GM21381 (cell line): ENCODE results near the gene LMAN2.
"Not testable (repeated sequence)": the region's sequence is repeated elsewhere in the genome, so short reads cannot be mapped to it uniquely, and the experiment has no call there.

Experiments used
- ATAC-seq: cut with Tn5 transposase; IDR thresholded peaks from one replicate; pipeline ENCODE4 v1.9.1; 2021; ENCODE audit warnings: mild to moderate bottlenecking, moderate library complexity; ENCODE audit not compliant: unreplicated experiment

LMAN2 gene

GRCh38 chr5:177380805-177381126 is 29.3 kb upstream of the LMAN2 start:
- ATAC-seq, result no peak

GRCh38 chr5:177378884-177379883 is 27.7 kb upstream of the LMAN2 start:
- peak; percentile 52 for ATAC-seq

GRCh38 chr5:177377851-177378776 is 26.6 kb upstream of the LMAN2 start:
- no peak for ATAC-seq

GRCh38 chr5:177376107-177376506 is 24.6 kb upstream of the LMAN2 start:
- no peak for ATAC-seq

- not testable (repeated sequence) for ATAC-seq
Observed at GRCh38 chr5:177375516-177375915, 24.0 kb upstream of the LMAN2 start.

- ATAC-seq, result no peak
Observed at GRCh38 chr5:177374211-177374610, 22.7 kb upstream of the LMAN2 start.

- ATAC-seq, result no peak
Observed at GRCh38 chr5:177373806-177374205, 22.3 kb upstream of the LMAN2 start.

- no peak for ATAC-seq
Observed at GRCh38 chr5:177372910-177373309, 21.4 kb upstream of the LMAN2 start.

GRCh38 chr5:177372034-177372896 is 20.8 kb upstream of the LMAN2 start:
- no peak for ATAC-seq

- ATAC-seq, result no peak
Observed at GRCh38 chr5:177371120-177372033, 19.9 kb upstream of the LMAN2 start.

GRCh38 chr5:177370488-177371119 is 19.1 kb upstream of the LMAN2 start:
- no peak for ATAC-seq

- ATAC-seq, result no peak
Observed at GRCh38 chr5:177369645-177370440, 18.4 kb upstream of the LMAN2 start.

- no peak for ATAC-seq
Observed at GRCh38 chr5:177368869-177369644, 17.6 kb upstream of the LMAN2 start.

GRCh38 chr5:177367981-177368868 is 16.8 kb upstream of the LMAN2 start:
- no peak for ATAC-seq

GRCh38 chr5:177367323-177367848 is 15.9 kb upstream of the LMAN2 start:
- no peak for ATAC-seq
